ENCODE results near the gene ZNF10.

ZNF10 gene

DNA sequence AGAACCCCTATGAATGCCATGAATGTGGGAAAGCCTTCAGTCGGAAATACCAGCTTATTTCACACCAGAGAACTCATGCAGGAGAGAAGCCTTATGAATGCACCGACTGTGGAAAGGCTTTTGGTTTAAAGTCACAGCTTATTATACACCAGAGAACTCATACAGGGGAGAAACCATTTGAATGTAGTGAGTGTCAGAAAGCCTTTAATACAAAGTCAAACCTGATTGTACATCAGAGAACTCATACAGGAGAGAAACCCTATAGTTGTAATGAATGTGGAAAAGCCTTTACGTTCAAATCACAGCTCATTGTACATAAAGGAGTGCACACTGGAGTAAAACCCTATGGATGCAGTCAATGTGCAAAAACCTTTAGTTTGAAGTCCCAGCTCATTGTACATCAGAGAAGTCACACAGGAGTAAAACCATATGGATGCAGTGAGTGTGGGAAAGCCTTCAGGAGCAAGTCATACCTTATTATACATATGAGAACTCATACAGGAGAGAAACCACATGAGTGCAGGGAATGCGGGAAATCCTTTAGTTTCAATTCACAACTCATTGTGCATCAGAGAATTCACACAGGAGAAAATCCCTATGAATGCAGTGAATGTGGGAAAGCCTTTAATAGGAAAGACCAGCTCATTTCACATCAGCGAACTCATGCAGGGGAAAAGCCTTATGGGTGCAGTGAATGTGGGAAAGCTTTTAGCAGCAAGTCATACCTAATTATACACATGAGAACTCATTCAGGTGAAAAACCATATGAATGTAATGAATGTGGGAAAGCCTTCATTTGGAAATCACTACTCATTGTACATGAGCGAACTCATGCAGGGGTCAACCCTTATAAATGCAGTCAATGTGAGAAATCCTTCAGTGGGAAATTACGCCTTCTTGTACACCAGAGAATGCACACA, 73.2 kb downstream of the ZNF10 start:
- POLR2A ChIA-PET (ENCODE audit: low non-redundant PET) = no interaction called here
- H3K27ac ChIP-seq = no peak overlapping the region
- CTCF ChIA-PET = no interaction called here
- TF ChIP-seq, protein P1, sequence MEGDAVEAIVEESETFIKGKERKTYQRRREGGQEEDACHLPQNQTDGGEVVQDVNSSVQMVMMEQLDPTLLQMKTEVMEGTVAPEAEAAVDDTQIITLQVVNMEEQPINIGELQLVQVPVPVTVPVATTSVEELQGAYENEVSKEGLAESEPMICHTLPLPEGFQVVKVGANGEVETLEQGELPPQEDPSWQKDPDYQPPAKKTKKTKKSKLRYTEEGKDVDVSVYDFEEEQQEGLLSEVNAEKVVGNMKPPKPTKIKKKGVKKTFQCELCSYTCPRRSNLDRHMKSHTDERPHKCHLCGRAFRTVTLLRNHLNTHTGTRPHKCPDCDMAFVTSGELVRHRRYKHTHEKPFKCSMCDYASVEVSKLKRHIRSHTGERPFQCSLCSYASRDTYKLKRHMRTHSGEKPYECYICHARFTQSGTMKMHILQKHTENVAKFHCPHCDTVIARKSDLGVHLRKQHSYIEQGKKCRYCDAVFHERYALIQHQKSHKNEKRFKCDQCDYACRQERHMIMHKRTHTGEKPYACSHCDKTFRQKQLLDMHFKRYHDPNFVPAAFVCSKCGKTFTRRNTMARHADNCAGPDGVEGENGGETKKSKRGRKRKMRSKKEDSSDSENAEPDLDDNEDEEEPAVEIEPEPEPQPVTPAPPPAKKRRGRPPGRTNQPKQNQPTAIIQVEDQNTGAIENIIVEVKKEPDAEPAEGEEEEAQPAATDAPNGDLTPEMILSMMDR (conservative IDR thresholded peaks at IDR 0.05; ENCODE audit: low read depth) = no peak
- no peak for DNase-seq (ENCODE audit: low spot score)

DNA sequence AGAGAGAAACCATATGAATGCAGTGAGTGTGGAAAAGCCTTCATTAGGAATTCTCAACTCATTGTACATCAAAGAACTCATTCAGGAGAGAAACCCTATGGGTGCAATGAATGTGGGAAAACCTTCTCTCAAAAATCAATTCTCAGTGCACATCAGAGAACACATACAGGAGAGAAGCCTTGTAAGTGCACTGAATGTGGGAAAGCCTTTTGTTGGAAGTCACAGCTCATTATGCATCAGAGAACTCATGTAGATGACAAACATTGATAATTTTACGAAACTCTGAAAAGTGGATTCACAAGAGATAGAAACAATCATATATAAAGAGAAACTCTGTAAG, 73.8 kb downstream of the ZNF10 start:
- H3K27ac ChIP-seq = no peak overlapping the region
- CTCF ChIA-PET = no interaction called here
- POLR2A ChIA-PET (ENCODE audit: low non-redundant PET) = no interaction called here

DNA sequence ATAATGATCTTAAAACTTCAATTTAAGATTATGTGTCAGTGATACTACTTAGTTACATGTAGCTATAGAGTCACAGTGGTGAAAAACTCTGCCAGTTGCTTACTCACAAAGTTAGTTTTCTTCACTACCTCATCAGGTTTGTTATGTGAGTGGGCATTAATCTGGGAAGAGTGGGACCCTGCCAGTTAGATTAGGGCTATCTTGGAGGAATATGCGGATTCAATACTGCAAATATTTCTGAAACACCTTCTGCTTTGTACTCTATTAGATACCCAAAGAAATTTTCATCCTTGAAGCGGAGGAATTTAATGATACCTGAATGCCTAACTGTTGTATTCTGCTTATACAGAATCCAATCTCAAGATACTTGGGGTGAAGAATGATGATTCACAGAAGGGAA, 76.0 kb downstream of the ZNF10 start:
- no peak overlapping the region for H3K27ac ChIP-seq
- no peak for DNase-seq (ENCODE audit: low spot score)
- ChIA-PET CTCF (no interaction called here), POLR2A (ENCODE audit: low non-redundant PET) (no interaction called here)
- TF ChIP-seq, protein P1 (conservative IDR thresholded peaks at IDR 0.05; ENCODE audit: low read depth) = no peak

More for the DNA sequence above, 73.8 kb downstream of the ZNF10 start:
- TF ChIP-seq, protein P1 (conservative IDR thresholded peaks at IDR 0.05; ENCODE audit: low read depth) = no peak
- no peak for DNase-seq (ENCODE audit: low spot score)

Data from RWPE1 (cell line).